Lower leg skin (tissue), 3 donors: ENCODE data around the gene DTX1.

Source experiments
- POLR2A ChIP-seq, 2 donors: fragments of 450-650 bp; IDR thresholded peaks; one replicate each; pipeline ENCODE4 v1.6.1; 2016 to 2017; ENCODE audit warnings: antibody characterized with exemption in 2 of 2, mild to moderate bottlenecking in 1 of 2, moderate library complexity in 1 of 2
- TF ChIP-seq, protein P1 (sequence below), 3 donors: fragments of 450-650 bp; IDR thresholded peaks; one replicate each; pipeline ENCODE4 v1.5.1; 2016; ENCODE audit warnings: antibody characterized with exemption in 3 of 3, mild to moderate bottlenecking in 3 of 3, moderate library complexity in 2 of 3

DNA sequence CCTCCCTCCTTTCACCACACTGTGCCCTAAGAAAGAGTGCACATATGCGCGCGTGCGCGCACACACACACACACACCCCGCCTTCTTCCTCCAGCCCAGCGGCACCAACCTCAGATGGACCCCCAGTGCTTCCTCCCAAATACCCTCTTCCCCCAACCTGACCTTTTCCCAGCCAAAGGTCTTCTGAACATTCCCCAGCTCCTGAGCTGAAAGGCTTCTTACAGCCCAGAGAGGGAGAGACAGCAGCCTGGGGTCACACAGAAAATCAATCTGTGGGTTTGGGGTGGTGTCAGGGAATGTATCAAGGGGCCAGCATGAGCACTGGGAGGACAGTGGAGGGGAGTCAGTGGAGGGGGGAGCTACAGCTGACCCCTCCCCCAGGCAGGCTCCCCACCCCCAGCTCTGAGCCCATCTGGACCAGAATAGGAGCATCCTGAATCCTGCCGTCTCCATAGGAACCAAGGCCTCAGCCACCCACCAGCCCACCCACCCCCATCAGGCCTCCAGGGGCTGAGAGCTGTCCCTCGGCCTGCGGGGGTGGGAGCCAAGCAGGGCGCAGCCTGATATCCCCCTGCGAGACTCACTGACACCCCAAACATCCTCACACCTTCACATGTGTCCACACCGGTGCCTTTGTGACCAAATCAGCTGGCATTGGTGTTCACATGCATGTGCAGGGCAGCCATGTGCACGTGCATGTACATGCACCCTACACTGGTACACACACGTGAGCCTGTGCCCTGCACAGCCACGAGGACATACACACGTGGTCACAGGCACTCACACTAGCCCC lies 73.3 kb downstream of the DTX1 start:
- no peak for TF ChIP-seq POLR2A (IDR thresholded peaks at IDR 0.05)
- TF ChIP-seq, protein P1, sequence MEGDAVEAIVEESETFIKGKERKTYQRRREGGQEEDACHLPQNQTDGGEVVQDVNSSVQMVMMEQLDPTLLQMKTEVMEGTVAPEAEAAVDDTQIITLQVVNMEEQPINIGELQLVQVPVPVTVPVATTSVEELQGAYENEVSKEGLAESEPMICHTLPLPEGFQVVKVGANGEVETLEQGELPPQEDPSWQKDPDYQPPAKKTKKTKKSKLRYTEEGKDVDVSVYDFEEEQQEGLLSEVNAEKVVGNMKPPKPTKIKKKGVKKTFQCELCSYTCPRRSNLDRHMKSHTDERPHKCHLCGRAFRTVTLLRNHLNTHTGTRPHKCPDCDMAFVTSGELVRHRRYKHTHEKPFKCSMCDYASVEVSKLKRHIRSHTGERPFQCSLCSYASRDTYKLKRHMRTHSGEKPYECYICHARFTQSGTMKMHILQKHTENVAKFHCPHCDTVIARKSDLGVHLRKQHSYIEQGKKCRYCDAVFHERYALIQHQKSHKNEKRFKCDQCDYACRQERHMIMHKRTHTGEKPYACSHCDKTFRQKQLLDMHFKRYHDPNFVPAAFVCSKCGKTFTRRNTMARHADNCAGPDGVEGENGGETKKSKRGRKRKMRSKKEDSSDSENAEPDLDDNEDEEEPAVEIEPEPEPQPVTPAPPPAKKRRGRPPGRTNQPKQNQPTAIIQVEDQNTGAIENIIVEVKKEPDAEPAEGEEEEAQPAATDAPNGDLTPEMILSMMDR (IDR thresholded peaks at IDR 0.05), result no peak
